Fibroblast of pulmonary artery (primary cell): Measurements from ENCODE around the gene CUL7.
A peak's percentile ranks its signal among the peaks of the same experiment; 100 is the strongest.

Experiments used
- DNase-seq: peaks from one replicate; pipeline ENCODE4 v3.0.0-alpha.2; 2010; ENCODE audit warnings: low read depth
- H3K4me3 ChIP-seq: replicated peaks from 2 replicates; pipeline ENCODE4 v1.5.1; 2011; ENCODE audit warnings: low read depth, mild to moderate bottlenecking, control low read depth, low read length, moderate library complexity
- TF ChIP-seq, protein P1 (sequence below): IDR thresholded peaks from 2 replicates; pipeline ENCODE4 v1.5.1; 2011; ENCODE audit warnings: mild to moderate bottlenecking, control low read depth, low read length, inconsistent platforms; ENCODE audit errors: missing control alignments

The CUL7 gene

DNA sequence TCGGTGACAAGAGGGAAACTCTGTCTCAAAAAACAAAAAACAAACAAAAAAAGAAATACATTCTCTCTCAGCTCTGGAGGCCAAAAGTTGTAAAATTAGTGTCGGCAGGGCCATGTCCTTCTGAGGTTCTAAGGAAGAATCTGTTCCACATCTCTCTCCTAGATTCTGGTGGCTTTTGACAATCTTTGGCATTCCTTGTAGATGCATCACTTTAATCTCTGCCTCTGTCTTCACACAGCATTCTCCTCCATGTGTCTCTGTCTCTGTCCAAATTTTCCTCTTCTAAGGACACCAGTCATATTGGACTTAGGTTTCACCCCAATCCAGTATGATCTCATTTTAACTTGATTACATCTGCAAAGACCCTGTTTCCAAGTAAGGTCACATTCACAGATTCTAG, 60.2 kb downstream of the CUL7 start:
- TF ChIP-seq, protein P1, sequence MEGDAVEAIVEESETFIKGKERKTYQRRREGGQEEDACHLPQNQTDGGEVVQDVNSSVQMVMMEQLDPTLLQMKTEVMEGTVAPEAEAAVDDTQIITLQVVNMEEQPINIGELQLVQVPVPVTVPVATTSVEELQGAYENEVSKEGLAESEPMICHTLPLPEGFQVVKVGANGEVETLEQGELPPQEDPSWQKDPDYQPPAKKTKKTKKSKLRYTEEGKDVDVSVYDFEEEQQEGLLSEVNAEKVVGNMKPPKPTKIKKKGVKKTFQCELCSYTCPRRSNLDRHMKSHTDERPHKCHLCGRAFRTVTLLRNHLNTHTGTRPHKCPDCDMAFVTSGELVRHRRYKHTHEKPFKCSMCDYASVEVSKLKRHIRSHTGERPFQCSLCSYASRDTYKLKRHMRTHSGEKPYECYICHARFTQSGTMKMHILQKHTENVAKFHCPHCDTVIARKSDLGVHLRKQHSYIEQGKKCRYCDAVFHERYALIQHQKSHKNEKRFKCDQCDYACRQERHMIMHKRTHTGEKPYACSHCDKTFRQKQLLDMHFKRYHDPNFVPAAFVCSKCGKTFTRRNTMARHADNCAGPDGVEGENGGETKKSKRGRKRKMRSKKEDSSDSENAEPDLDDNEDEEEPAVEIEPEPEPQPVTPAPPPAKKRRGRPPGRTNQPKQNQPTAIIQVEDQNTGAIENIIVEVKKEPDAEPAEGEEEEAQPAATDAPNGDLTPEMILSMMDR = no peak
- H3K4me3 ChIP-seq = no peak overlapping the region
- no peak for DNase-seq

DNA sequence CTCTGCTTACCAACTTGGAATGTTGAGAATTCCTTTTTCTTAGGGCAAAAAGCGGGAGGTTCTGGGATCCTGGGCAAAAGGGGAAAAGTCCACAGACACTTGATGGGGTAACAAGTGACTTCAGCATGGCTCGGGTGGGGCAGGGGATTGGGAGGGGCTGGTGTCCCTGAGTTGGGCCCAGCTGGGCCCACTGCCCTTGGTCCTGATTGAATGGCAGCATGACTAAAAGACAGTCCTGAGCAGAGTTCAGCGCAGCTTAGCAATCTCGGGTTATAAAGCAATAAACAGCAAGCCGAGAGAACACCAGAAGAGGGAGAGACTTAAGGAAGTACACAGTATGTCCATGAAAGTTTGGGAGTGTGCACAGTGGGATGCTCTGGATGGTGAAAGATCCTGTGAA, 63.7 kb downstream of the CUL7 start:
- TF ChIP-seq, protein P1 = no peak
- DNase-seq = no peak
- no peak overlapping the region for H3K4me3 ChIP-seq

DNA sequence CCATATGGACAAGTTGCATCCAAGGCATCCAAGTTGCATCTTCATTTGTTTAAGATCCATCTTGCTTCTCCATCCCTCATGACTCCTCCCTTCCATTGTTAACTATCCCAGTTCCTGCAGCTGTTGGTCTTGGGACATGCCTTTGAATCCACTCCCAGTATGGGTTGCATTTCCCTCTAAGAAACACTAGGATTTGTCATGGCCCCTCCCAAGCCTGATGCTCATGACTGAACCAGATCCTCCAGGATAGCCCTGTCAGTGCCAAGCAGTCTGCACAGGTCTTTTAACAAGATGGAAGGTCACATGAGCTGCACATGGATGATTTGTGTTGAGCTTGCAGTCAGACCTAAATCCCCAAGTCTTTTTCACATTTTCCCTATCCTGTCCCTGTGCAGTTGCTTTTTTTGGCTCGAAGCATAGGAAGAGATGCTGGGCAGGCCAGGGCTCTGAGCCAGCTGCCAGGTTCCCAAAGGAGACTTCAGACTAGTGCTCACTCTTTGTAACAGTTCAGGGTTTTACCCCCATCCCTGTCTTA, 65.1 kb downstream of the CUL7 start:
- H3K4me3 ChIP-seq = no peak overlapping the region
- TF ChIP-seq, protein P1 = no peak
- peak; percentile 74 for DNase-seq
